Measurements from ENCODE around the gene PRSS27. TPM values are rescaled to one million over a fixed set of nuclear protein-coding genes. Genes with fewer than 3 reads are reported as not detected.

Gene PRSS27
- total RNA-seq, 3 donors from 2014 or later: 0.29 TPM; not detected in 2

DNA sequence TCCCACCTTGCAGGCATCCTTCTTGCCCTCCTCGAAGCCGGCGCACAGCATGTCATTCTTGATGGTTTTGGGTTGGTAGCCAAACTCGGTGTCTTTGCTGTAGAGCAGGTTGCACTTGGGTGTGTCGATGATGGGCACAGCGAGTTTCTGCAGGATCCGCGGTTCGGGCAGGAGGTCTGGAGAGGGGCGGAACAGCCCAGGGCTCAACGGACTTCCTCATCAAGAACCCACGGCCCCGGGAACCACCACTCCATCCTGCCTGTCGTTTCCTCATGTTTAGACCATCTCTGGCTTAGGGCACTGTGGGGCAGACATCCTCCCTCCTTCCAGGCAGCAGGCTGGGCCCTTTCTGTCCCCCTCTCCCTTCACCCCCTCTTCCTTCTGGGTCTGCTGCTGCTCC lies 6.5 kb downstream of the PRSS27 start:
- intact Hi-C loops (cut with DNase I; ENCODE audit: low total_unique reads): no loop called here
- no peak overlapping the region for H3K4me3 ChIP-seq
- no peak overlapping the region for H3K27ac ChIP-seq
- no peak for DNase-seq (ENCODE audit: low spot score in 2 of 2)
- no peak for TF ChIP-seq POLR2A (IDR thresholded peaks at IDR 0.05)
- TF ChIP-seq, protein P1, sequence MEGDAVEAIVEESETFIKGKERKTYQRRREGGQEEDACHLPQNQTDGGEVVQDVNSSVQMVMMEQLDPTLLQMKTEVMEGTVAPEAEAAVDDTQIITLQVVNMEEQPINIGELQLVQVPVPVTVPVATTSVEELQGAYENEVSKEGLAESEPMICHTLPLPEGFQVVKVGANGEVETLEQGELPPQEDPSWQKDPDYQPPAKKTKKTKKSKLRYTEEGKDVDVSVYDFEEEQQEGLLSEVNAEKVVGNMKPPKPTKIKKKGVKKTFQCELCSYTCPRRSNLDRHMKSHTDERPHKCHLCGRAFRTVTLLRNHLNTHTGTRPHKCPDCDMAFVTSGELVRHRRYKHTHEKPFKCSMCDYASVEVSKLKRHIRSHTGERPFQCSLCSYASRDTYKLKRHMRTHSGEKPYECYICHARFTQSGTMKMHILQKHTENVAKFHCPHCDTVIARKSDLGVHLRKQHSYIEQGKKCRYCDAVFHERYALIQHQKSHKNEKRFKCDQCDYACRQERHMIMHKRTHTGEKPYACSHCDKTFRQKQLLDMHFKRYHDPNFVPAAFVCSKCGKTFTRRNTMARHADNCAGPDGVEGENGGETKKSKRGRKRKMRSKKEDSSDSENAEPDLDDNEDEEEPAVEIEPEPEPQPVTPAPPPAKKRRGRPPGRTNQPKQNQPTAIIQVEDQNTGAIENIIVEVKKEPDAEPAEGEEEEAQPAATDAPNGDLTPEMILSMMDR (IDR thresholded peaks at IDR 0.05): no peak
- no peak for TF ChIP-seq POLR2AphosphoS5 (IDR thresholded peaks at IDR 0.05)
- no peaks in the 10 kb centered on the region for H3K27me3 ChIP-seq
- H3K9me3 ChIP-seq: no peaks in the 10 kb centered on the region
- H3K36me3 ChIP-seq: no peaks in the 10 kb centered on the region
- H3K4me1 ChIP-seq: peaks cover 0 to 10% of the 10 kb centered on the region in 2 donors

DNA sequence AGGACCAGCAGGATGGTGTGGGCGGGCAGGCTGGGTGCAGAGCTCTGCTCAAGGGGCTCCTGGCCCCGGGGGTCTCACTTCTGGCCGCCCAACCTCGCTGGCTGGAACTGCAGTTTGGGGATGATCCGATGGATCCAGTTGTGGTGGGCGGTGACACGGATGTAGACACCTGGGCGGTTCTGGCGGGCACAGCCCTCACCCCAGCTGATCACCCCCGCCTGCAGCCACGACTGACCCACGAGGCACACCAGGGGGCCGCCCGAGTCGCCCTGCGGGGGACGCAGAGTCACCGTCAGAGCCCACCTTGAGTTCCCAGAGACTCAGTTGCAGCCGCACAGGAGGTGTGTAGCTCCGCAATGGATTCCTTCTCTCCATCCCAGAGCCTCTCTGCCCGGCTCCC lies 7.5 kb downstream of the PRSS27 start:
- H3K4me1 ChIP-seq: peaks cover 0 to 10% of the 10 kb centered on the region in 2 donors
- no peak overlapping the region for H3K4me3 ChIP-seq
- no peaks in the 10 kb centered on the region for H3K9me3 ChIP-seq
- intact Hi-C loops (cut with DNase I; ENCODE audit: low total_unique reads): no loop called here
- no peak for DNase-seq (ENCODE audit: low spot score in 2 of 2)
- no peak overlapping the region for H3K27ac ChIP-seq
- H3K36me3 ChIP-seq: peaks cover 7% of the 10 kb centered on the region
- TF ChIP-seq POLR2AphosphoS5 (IDR thresholded peaks at IDR 0.05) (no peak), POLR2A (IDR thresholded peaks at IDR 0.05) (no peak)
- TF ChIP-seq, protein P1 (IDR thresholded peaks at IDR 0.05): no peak
- no peaks in the 10 kb centered on the region for H3K27me3 ChIP-seq

DNA sequence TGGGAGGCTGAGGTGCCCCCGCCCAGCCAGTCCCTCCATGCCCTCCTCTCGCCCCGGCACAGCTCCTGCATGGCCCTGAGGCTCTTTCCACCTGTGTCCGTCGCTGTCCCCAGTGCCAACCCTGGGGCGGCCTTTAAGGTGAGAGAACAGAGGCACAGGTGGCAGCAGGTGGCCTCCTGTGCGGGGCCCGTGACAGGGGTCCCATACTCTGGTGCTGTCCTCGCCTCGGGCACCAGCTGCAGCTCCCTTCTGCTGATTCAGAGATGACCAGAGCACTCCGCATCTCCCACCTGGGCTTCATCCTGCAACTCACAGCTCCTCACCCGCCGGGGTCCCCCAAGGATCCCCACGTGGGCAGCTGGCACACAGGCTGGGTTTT lies 8.0 kb downstream of the PRSS27 start:
- intact Hi-C loops (cut with DNase I; ENCODE audit: low total_unique reads): no loop called here
- peaks cover 0 to 10% of the 10 kb centered on the region in 2 donors for H3K4me1 ChIP-seq
- TF ChIP-seq POLR2A (IDR thresholded peaks at IDR 0.05): no peak
- no peak for TF ChIP-seq POLR2AphosphoS5 (IDR thresholded peaks at IDR 0.05)
- no peaks in the 10 kb centered on the region for H3K9me3 ChIP-seq
- no peak for DNase-seq (ENCODE audit: low spot score in 2 of 2)
- peaks cover 8% of the 10 kb centered on the region for H3K36me3 ChIP-seq
- H3K4me3 ChIP-seq: no peak overlapping the region
- no peak overlapping the region for H3K27ac ChIP-seq
- no peaks in the 10 kb centered on the region for H3K27me3 ChIP-seq

DNA sequence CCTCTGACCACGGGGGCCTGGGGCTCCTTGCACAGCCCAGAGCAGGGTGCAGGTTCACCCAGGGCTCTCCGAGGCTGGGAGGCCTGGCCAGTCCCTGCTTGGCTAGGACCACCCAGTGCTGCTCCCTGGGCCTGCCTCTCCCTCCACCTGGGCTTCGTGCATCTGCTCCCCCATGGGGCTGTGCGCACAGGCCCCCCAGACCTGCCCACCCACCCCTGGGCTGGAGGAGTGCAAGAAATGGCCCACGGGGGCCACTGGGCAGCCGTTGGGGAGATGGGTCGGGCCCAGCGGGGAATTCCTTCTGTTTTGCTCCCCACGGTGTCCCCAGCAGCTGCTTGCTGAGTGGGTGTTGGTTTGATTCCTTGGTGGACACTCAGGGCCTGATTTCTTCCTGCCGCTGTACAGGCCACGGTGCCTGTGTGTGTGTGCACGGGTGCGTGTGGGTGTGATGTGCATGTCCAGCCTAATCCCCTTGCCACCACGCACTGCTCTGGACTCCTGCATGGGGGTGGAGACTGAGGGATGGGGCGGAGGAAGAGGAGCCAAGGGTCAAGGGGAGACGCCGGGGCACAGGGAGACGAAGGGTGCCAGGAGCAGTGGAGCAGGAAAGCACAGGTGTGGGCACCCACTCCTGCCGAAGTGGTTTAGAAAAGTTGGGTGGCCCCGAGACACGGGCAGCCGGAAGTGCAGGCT lies 8.5 kb downstream of the PRSS27 start:
- TF ChIP-seq POLR2A (IDR thresholded peaks at IDR 0.05) (no peak), POLR2AphosphoS5 (IDR thresholded peaks at IDR 0.05) (no peak)
- TF ChIP-seq, protein P1 (IDR thresholded peaks at IDR 0.05): no peak
- H3K27ac ChIP-seq: no peak overlapping the region
- peaks cover 8% of the 10 kb centered on the region for H3K36me3 ChIP-seq
- DNase-seq (ENCODE audit: low spot score in 2 of 2): no peak
- no peak overlapping the region for H3K4me3 ChIP-seq
- intact Hi-C loops (cut with DNase I; ENCODE audit: low total_unique reads): no loop called here
- H3K9me3 ChIP-seq: no peaks in the 10 kb centered on the region
- H3K4me1 ChIP-seq: peaks cover 0 to 9% of the 10 kb centered on the region in 2 donors
- H3K27me3 ChIP-seq: no peaks in the 10 kb centered on the region

DNA sequence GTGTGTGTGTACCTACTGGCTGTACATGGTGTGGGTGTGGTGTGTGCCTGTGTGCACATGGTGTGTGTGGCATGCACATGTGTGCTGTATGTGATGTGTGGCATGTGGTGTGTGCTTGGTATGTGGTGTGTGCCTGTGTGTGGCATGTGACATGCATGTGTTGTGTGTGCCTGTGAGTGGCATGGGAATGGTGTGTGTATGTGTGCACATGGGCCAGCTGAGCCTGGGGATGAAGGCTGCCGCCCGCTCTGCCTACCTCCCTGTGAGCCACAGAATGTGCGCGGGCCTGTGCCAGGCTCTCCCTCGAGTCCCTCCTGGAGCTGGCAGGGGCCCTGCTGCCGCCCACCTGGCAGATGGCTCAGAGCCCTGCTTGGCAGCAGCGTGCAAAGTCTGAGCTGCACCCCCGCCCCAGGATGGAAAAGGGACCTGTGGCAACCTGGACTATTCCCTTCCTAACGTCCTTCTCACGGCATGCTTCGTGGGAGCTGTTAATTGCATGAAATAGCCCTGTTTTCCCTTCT lies 9.3 kb downstream of the PRSS27 start:
- DNase-seq (ENCODE audit: low spot score in 2 of 2): no peak
- H3K4me3 ChIP-seq: no peak overlapping the region
- peaks cover 8% of the 10 kb centered on the region for H3K36me3 ChIP-seq
- H3K4me1 ChIP-seq: peaks cover 0 to 2% of the 10 kb centered on the region in 2 donors
- no peaks in the 10 kb centered on the region for H3K9me3 ChIP-seq
- intact Hi-C loops (cut with DNase I; ENCODE audit: low total_unique reads): no loop called here
- no peak overlapping the region for H3K27ac ChIP-seq
- no peaks in the 10 kb centered on the region for H3K27me3 ChIP-seq
- TF ChIP-seq POLR2AphosphoS5 (IDR thresholded peaks at IDR 0.05) (no peak), POLR2A (IDR thresholded peaks at IDR 0.05) (no peak)
- TF ChIP-seq, protein P1 (IDR thresholded peaks at IDR 0.05): no peak
